Kidney (tissue), 14 donors: Measurements from ENCODE around the gene HP. TPM values are rescaled to one million over a fixed set of nuclear protein-coding genes. Genes with fewer than 3 reads are reported as not detected.
A peak's percentile ranks its signal among the peaks of the same experiment; 100 is the strongest.

Experiments
- DNase-seq, 5 donors: peaks; one replicate each; pipeline ENCODE4 v3.0.0-alpha.2; 2013 to 2020
- FAIRE-seq: peaks from 2 replicates; lab custom pipeline; 2012; peaks lifted over from hg19 to GRCh38; lab: Jason Lieb, UNC
- H3K27ac ChIP-seq, 2 donors: one replicate each; pipeline ENCODE4 v1.7.0; 2013; ENCODE audit warnings: low read depth in 2 of 2, low read length in 2 of 2, inconsistent platforms in 1 of 2
- H3K27me3 ChIP-seq: one replicate; pipeline ENCODE4 v1.7.1; 2013; ENCODE audit warnings: low read length, inconsistent platforms; ENCODE audit not compliant: control insufficient read depth, insufficient read depth
- H3K36me3 ChIP-seq, 3 donors: one replicate each; pipeline versions ENCODE4 v1.7.0 to v1.7.1; 2013; ENCODE audit warnings: low read length in 3 of 3, control low read depth in 1 of 3, inconsistent platforms in 1 of 3; ENCODE audit not compliant: insufficient read depth in 3 of 3, control insufficient read depth in 2 of 3
- H3K4me1 ChIP-seq, 3 donors: one replicate each; pipeline versions ENCODE4 v1.7.0 to v1.7.1; 2013; ENCODE audit warnings: low read length in 3 of 3, inconsistent platforms in 1 of 3, low read depth in 1 of 3; ENCODE audit not compliant: control insufficient read depth in 2 of 3, insufficient read depth in 2 of 3
- H3K4me3 ChIP-seq, 3 donors: one replicate each; pipeline versions ENCODE4 v1.7.0 to v1.8.1; 2013; ENCODE audit warnings: low read length in 3 of 3, control low read depth in 1 of 3, inconsistent platforms in 1 of 3
- H3K9ac ChIP-seq, 3 donors: one replicate each; pipeline versions ENCODE4 v1.7.0 to v1.7.1; 2013; ENCODE audit warnings: low read length in 3 of 3, control low read depth in 1 of 3, inconsistent platforms in 1 of 3
- H3K9me3 ChIP-seq, 3 donors: one replicate each; pipeline versions ENCODE4 v1.7.0 to v1.7.1; 2013; ENCODE audit warnings: low read length in 3 of 3, control low read depth in 1 of 3, inconsistent platforms in 1 of 3; ENCODE audit not compliant: control insufficient read depth in 2 of 3, insufficient read depth in 1 of 3
- CTCF ChIP-seq: IDR thresholded peaks from 3 replicates; pipeline ENCODE4 v1.5.1; 2012; ENCODE audit warnings: mild to moderate bottlenecking, moderate library complexity, borderline replicate concordance; ENCODE audit not compliant: insufficient read depth; ENCODE audit errors: extremely low read depth
- intact Hi-C: fragments of 100-400 bp; cut with DNase I; formaldehyde crosslinking; loops from one replicate; pipeline ENCODE4 v1.11.1; 2022
- polyA plus RNA-seq: library from polyadenylated mRNA; stranded (reverse); fragments of 350-450 nt; fragmentation: Illumina TruSeq; extraction: RNeasy Lipid Tissue Mini Kit (QIAGEN cat#74804); gene quantifications from one replicate; pipeline ENCODE4 v1.2.3, GENCODE V29; 2014; ENCODE audit warnings: low read depth, low replicate concordance; ENCODE audit not compliant: insufficient read depth
- total RNA-seq: library from RNA; stranded (reverse); fragmentation: NEBNext Ultra II Directional; extraction: Animal tissue kit (Norgen Biotek cat#: 25700); gene quantifications from one replicate; pipeline ENCODE4 v1.2.1, GENCODE V29; 2021
- donor health status: control.
- donor health status: control.
- donor health status: control.
- donor health status: control.
- donor health status: control.
- donor health status: DM: yes; HTN: yes; CAD: no.
- donor health status: Normal renal cell carcinoma (clear cell type).

The HP gene
- total and polyA plus RNA-seq, 2 donors from 2014 or later = 41.4 to 73.9 TPM

- Histone ChIP-seq H3K36me3 (no peaks in the 10 kb centered on the region), H3K27me3 (no peaks in the 10 kb centered on the region), H3K9ac (no peak overlapping the region), H3K9me3 (no peaks in the 10 kb centered on the region), H3K4me3 (no peak overlapping the region), H3K4me1 (no peaks in the 10 kb centered on the region), H3K27ac (no peak overlapping the region)
- no peak for TF ChIP-seq CTCF
- no peak for DNase-seq
- no peak for FAIRE-seq
- intact Hi-C loops = no loop called here
These were observed 20.9 kb upstream of the HP start for GRCh38 chr16:72033437-72033836.

GRCh38 chr16:72036098-72036497 lies 18.2 kb upstream of the HP start:
- H3K4me3 ChIP-seq = no peak overlapping the region
- H3K36me3 ChIP-seq = no peaks in the 10 kb centered on the region
- no peaks in the 10 kb centered on the region for H3K9me3 ChIP-seq
- H3K27ac ChIP-seq = no peak overlapping the region
- no peaks in the 10 kb centered on the region for H3K4me1 ChIP-seq
- TF ChIP-seq CTCF = no peak
- no peak for DNase-seq
- no peak overlapping the region for H3K9ac ChIP-seq
- FAIRE-seq = no peak
- H3K27me3 ChIP-seq = no peaks in the 10 kb centered on the region
- intact Hi-C loops = no loop called here

DNA sequence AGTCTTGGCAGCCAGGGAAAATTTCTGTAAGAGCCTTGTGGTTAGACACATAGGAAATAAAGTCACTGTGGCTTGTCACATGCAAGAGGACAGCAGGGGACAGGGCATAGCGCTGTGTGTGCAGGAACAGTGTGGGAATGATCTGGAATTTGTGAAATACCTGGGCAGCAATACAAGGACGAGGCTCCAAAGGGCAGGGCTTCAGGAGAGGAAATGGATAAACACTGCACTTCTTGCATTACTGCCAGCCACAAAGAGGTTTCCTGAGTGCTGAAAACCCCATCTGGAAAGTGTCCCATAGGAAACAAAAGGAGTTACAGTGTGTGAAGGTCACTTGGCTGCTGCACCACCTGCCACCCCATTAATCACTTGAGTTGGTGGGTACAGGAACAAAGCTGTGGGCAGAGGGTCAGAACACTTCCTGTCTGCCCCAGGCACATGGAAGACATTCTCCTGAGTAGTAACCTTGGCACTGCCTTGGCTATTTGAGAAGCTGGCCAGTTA lies 12.1 kb upstream of the HP start:
- no peaks in the 10 kb centered on the region for H3K27me3 ChIP-seq
- peak in 3 of 5 donors; percentile 42 to 71 (median 58) for DNase-seq
- no peak for FAIRE-seq
- peak overlapping the region; percentile 81 to 84 for H3K27ac ChIP-seq
- intact Hi-C loops = no loop called here
- H3K4me3 ChIP-seq = peak overlapping the region in 1 of 3 donors; percentile 16
- no peaks in the 10 kb centered on the region for H3K9me3 ChIP-seq
- H3K4me1 ChIP-seq = peaks cover 0 to 6% (median 3%) of the 10 kb centered on the region in 3 donors
- no peak overlapping the region for H3K9ac ChIP-seq
- no peak for TF ChIP-seq CTCF
- peaks cover 0 to 3% (median 0%) of the 10 kb centered on the region in 3 donors for H3K36me3 ChIP-seq

- peak overlapping the region; percentile 77 to 81 for H3K27ac ChIP-seq
- intact Hi-C loops = no loop called here
- FAIRE-seq (no peak), DNase-seq (no peak)
- peaks cover 0 to 3% (median 0%) of the 10 kb centered on the region in 3 donors for H3K36me3 ChIP-seq
- no peak overlapping the region for H3K4me3 ChIP-seq
- peaks cover 0 to 6% (median 3%) of the 10 kb centered on the region in 3 donors for H3K4me1 ChIP-seq
- H3K9ac ChIP-seq = no peak overlapping the region
- H3K9me3 ChIP-seq = no peaks in the 10 kb centered on the region
- H3K27me3 ChIP-seq = no peaks in the 10 kb centered on the region
- no peak for TF ChIP-seq CTCF
These were observed 11.2 kb upstream of the HP start for GRCh38 chr16:72043058-72043457.
